Panc1 (cell line): ENCODE measurements around the gene MAGI2. TPM values are rescaled to one million over a fixed set of nuclear protein-coding genes. Genes with fewer than 3 reads are reported as not detected.

Experiments
- ATAC-seq: fragments of 200-7000 bp; cut with Tn5 transposase; 2 replicates; pipeline ENCODE4 v1.9.1; 2020; ENCODE audit warnings: mild to moderate bottlenecking, moderate library complexity
- BruUV-seq: library from RNA; stranded (reverse); fragments of 400-500 nt; replicated peaks from 2 replicates; lab custom pipeline; 2021; lab: Mats Ljungman, UMichigan
- CTCF ChIA-PET: fragments of 300-600 bp; sonication (Branson Sonifier 250); formaldehyde crosslinking; loops from one replicate; lab custom pipeline; 2022; ENCODE audit warnings: antibody characterized with exemption; lab: Charles Lee
- POLR2A ChIA-PET: fragments of 300-600 bp; sonication (Branson Sonifier 250); formaldehyde crosslinking; loops from one replicate; lab custom pipeline; 2022; ENCODE audit warnings: antibody characterized with exemption; lab: Charles Lee
- DNase-seq: peaks from one replicate; pipeline ENCODE4 v3.0.0-alpha.2; 2010; ENCODE audit warnings: low read depth, low spot score
- H3K27ac ChIP-seq: 2 replicates; pipeline ENCODE4 v1.5.1; 2011; ENCODE audit warnings: mild to moderate bottlenecking, low read length, inconsistent platforms
- H3K27me3 ChIP-seq: fragments of 200-500 bp; sonication (Bioruptor generic); 2 replicates; pipeline ENCODE4 v1.6.0; 2014; ENCODE audit warnings: low read length, inconsistent platforms; ENCODE audit not compliant: control insufficient read depth, insufficient read depth
- H3K36me3 ChIP-seq: fragments of 200-500 bp; sonication (Bioruptor generic); 2 replicates; pipeline ENCODE4 v1.5.1; 2014; ENCODE audit warnings: inconsistent platforms, mild to moderate bottlenecking, low read length, moderate library complexity; ENCODE audit not compliant: control insufficient read depth, insufficient read depth
- H3K4me1 ChIP-seq: 2 replicates; pipeline ENCODE4 v1.5.1; 2011; ENCODE audit warnings: inconsistent platforms, mild to moderate bottlenecking, low read length, moderate library complexity; ENCODE audit not compliant: control insufficient read depth, insufficient read depth
- H3K4me3 ChIP-seq, 2 experiments: 2 replicates each; pipeline ENCODE4 v1.5.1; 2011 to 2012; ENCODE audit warnings: low read depth in 2 of 2, low read length in 2 of 2, mild to moderate bottlenecking in 2 of 2, inconsistent platforms in 1 of 2, moderate library complexity in 1 of 2
- H3K9me3 ChIP-seq: fragments of 200-500 bp; sonication (Bioruptor generic); 2 replicates; pipeline ENCODE4 v1.5.1; 2014; ENCODE audit warnings: low read depth, mild to moderate bottlenecking, inconsistent platforms, low read length, moderate library complexity; ENCODE audit not compliant: control insufficient read depth, insufficient read depth
- CTCF ChIP-seq: fragments of 450-650 bp; IDR thresholded peaks from 2 replicates; pipeline ENCODE4 v1.5.1; 2017; ENCODE audit warnings: mild to moderate bottlenecking
- POLR2AphosphoS5 ChIP-seq: IDR thresholded peaks from 2 replicates; pipeline ENCODE4 v1.6.1; 2012; ENCODE audit warnings: mild to moderate bottlenecking, low read depth, low read length, moderate library complexity
- REST ChIP-seq, 2 experiments: IDR thresholded peaks; 2 replicates each; pipeline ENCODE4 v1.6.1; 2011 to 2012; ENCODE audit warnings: low read depth in 2 of 2, control low read depth in 1 of 2, low read length in 1 of 2, mild to moderate bottlenecking in 1 of 2, moderate library complexity in 1 of 2; ENCODE audit not compliant: insufficient read depth in 1 of 2
- SIN3A ChIP-seq: IDR thresholded peaks from 2 replicates; pipeline ENCODE4 v1.6.1; 2012; ENCODE audit warnings: low read depth, mild to moderate bottlenecking, low read length, moderate library complexity, borderline replicate concordance; ENCODE audit not compliant: insufficient read depth
- TCF7L2 ChIP-seq: IDR thresholded peaks from 2 replicates; pipeline ENCODE4 v1.6.1; 2011; ENCODE audit warnings: mild to moderate bottlenecking, low read depth, low read length, inconsistent platforms
- in situ Hi-C: cut with HindIII; loops from 2 replicates; pipeline ENCODE4 v1.10.0; 2016; ENCODE audit warnings: low sequenced_read_pairs, low pct_unique_long_range_greater_than_20kb
- intact Hi-C: fragments of 100-400 bp; cut with micrococcal nuclease; formaldehyde crosslinking; loops from one replicate; pipeline ENCODE4 v1.10.0; 2022; ENCODE audit not compliant: unreplicated experiment
- total RNA-seq: library from RNA; stranded (reverse); gene quantifications from one replicate; pipeline ENCODE4 v1.2.1, GENCODE V29; 2021; ENCODE audit not compliant: unreplicated experiment

The MAGI2 gene
- total RNA-seq, 1 experiment from 2014 or later: 5.4 TPM

GRCh38 chr7:78528964-78529363 lies 924.5 kb downstream of the MAGI2 start:
- in situ Hi-C loops: no loop called here
- no peaks in the 10 kb centered on the region for H3K27me3 ChIP-seq
- no peaks in the 10 kb centered on the region for H3K36me3 ChIP-seq
- no TSS peak for BruUV-seq
- CTCF ChIA-PET: no interaction called here
- no peak for DNase-seq
- POLR2A ChIA-PET: no interaction called here
- no peak overlapping the region for H3K27ac ChIP-seq
- H3K4me1 ChIP-seq: no peaks in the 10 kb centered on the region
- intact Hi-C loops: no loop called here
- H3K4me3 ChIP-seq: no peak overlapping the region
- ATAC-seq: no peak
- H3K9me3 ChIP-seq: no peaks in the 10 kb centered on the region
- TF ChIP-seq TCF7L2 (no peak), CTCF (no peak), SIN3A (no peak), REST (IDR thresholded peaks at IDR 0.05; ENCODE audit: insufficient read depth in 1 of 2, low read depth in 2 of 2, low read length in 1 of 2) (no peak), POLR2AphosphoS5 (no peak)

DNA sequence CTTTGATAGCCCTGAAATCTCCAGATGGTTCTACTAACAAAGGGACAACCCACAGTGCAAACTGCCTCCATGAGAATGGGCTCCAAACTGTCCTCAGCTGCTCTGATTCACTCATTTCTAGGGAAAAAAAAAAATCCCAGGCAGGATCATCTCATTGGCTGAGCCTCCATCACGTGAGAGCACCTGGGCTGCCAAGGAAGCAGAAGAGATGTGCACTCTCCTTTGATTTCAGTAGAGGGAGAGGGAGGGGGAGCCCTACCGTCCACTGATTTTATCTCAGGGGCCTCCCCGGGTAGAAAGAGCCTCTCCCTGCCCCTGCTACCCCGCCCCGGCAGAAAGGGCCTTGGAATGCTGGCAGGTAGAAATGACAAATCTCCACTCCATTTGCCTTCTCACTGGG lies 929.5 kb downstream of the MAGI2 start:
- H3K4me1 ChIP-seq: no peaks in the 10 kb centered on the region
- no peak for TF ChIP-seq POLR2AphosphoS5
- TF ChIP-seq REST (IDR thresholded peaks at IDR 0.05; ENCODE audit: insufficient read depth in 1 of 2, low read depth in 2 of 2, low read length in 1 of 2): no peak
- no peak for TF ChIP-seq CTCF
- TF ChIP-seq SIN3A: no peak
- TF ChIP-seq TCF7L2: no peak
- DNase-seq (no peak), ATAC-seq (no peak)
- no peaks in the 10 kb centered on the region for H3K27me3 ChIP-seq
- H3K27ac ChIP-seq: no peak overlapping the region
- intact Hi-C loops: no loop called here
- in situ Hi-C loops: no loop called here
- POLR2A ChIA-PET: no interaction called here
- no peak overlapping the region for H3K4me3 ChIP-seq
- no peaks in the 10 kb centered on the region for H3K9me3 ChIP-seq
- CTCF ChIA-PET: no interaction called here
- no TSS peak for BruUV-seq
- no peaks in the 10 kb centered on the region for H3K36me3 ChIP-seq
